ENCODE results near the gene ZFYVE21.

ZFYVE21 gene

GRCh38 chr14:103684471-103684870, 31.1 kb upstream of the ZFYVE21 start:
- Mint-ChIP-seq H3K9me3 (no peaks in the 10 kb centered on the region), H3K27me3 (ENCODE audit: low read depth, poor library complexity) (no peaks in the 10 kb centered on the region), H3K4me1 (no peaks in the 10 kb centered on the region), H3K4me3 (no peak overlapping the region), H3K36me3 (ENCODE audit: low read depth) (peaks cover 56% of the 10 kb centered on the region), H3K27ac (no peak overlapping the region)
- TF ChIP-seq, protein P1, sequence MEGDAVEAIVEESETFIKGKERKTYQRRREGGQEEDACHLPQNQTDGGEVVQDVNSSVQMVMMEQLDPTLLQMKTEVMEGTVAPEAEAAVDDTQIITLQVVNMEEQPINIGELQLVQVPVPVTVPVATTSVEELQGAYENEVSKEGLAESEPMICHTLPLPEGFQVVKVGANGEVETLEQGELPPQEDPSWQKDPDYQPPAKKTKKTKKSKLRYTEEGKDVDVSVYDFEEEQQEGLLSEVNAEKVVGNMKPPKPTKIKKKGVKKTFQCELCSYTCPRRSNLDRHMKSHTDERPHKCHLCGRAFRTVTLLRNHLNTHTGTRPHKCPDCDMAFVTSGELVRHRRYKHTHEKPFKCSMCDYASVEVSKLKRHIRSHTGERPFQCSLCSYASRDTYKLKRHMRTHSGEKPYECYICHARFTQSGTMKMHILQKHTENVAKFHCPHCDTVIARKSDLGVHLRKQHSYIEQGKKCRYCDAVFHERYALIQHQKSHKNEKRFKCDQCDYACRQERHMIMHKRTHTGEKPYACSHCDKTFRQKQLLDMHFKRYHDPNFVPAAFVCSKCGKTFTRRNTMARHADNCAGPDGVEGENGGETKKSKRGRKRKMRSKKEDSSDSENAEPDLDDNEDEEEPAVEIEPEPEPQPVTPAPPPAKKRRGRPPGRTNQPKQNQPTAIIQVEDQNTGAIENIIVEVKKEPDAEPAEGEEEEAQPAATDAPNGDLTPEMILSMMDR (IDR thresholded peaks at IDR 0.05), result no peak
- no peak for DNase-seq

GRCh38 chr14:103684871-103685270, 30.7 kb upstream of the ZFYVE21 start:
- DNase-seq, result no peak
- Mint-ChIP-seq H3K4me3 (no peak overlapping the region), H3K27me3 (ENCODE audit: low read depth, poor library complexity) (no peaks in the 10 kb centered on the region), H3K9me3 (no peaks in the 10 kb centered on the region), H3K4me1 (no peaks in the 10 kb centered on the region), H3K36me3 (ENCODE audit: low read depth) (peaks cover 55% of the 10 kb centered on the region), H3K27ac (no peak overlapping the region)
- TF ChIP-seq, protein P1 (IDR thresholded peaks at IDR 0.05), result no peak

GRCh38 chr14:103685276-103686211, 30.1 kb upstream of the ZFYVE21 start:
- H3K27ac Mint-ChIP-seq, result peak overlapping the region; percentile 64

DNA sequence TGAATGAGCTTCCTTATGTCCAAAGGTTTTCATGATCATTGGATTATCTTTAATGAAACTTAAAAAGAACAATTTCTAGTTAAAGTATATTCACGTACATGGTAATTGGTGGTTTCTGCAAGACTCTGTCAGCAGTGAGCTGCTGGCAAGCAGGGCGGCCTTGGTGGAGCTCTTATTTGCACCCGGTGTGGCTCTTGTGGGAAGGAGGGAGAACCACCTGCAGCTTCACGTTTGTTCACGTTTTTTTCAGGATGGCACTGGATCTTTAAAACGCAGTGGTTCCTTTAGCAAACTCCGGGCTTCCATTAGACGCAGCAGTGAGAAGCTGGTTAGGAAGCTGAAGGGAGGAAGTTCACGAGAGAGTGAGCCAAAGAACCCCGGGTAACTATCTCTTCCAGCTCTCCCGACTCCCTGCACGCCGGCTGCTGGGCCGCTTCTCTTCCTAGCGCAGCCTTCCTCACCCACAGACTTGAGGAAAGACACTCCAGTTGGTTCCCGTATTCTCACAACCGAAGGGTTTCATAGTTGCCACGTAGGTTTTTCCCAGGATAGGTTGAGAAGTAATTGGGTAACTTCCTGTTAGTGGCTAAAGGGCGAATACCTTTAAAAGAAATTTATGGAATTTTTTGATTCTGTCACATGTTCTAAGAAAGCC, 28.7 kb upstream of the ZFYVE21 start:
- no peaks in the 10 kb centered on the region for H3K27me3 Mint-ChIP-seq (ENCODE audit: low read depth, poor library complexity)
- no peak for DNase-seq
- no peaks in the 10 kb centered on the region for H3K4me1 Mint-ChIP-seq
- TF ChIP-seq, protein P1 (IDR thresholded peaks at IDR 0.05), result no peak
- peak overlapping the region; percentile 87 for H3K27ac Mint-ChIP-seq
- no peaks in the 10 kb centered on the region for H3K9me3 Mint-ChIP-seq
- H3K4me3 Mint-ChIP-seq, result no peak overlapping the region
- H3K36me3 Mint-ChIP-seq (ENCODE audit: low read depth), result peaks cover 42% of the 10 kb centered on the region

More at GRCh38 chr14:103685276-103686211, 30.1 kb upstream of the ZFYVE21 start:
- Mint-ChIP-seq H3K4me3 (no peak overlapping the region), H3K4me1 (no peaks in the 10 kb centered on the region), H3K9me3 (no peaks in the 10 kb centered on the region), H3K27me3 (ENCODE audit: low read depth, poor library complexity) (no peaks in the 10 kb centered on the region), H3K36me3 (ENCODE audit: low read depth) (peaks cover 49% of the 10 kb centered on the region)
- TF ChIP-seq, protein P1 (IDR thresholded peaks at IDR 0.05), result no peak
- DNase-seq, result no peak

DNA sequence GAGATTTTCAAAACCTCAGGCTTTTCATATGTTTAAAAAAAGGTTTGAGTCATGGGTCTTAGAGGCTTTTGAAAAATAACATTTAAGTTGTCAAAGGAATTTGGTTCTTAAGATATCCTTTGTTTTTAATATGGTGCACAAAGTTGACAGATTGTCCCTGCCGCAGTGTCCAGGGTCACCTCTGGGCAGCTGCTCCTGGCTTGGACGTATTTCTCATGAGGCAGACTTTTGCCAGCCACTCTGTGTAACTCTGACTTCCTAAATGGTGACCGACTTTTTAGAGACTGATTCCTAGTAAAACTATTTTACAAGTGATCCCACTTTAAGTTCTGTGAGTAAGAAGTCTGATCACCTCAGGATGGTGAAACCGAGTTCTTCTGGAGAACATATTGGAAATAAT, 27.9 kb upstream of the ZFYVE21 start:
- Mint-ChIP-seq H3K4me3 (no peak overlapping the region), H3K4me1 (no peaks in the 10 kb centered on the region), H3K27me3 (ENCODE audit: low read depth, poor library complexity) (no peaks in the 10 kb centered on the region), H3K9me3 (no peaks in the 10 kb centered on the region), H3K27ac (no peak overlapping the region), H3K36me3 (ENCODE audit: low read depth) (peaks cover 42% of the 10 kb centered on the region)
- DNase-seq, result no peak
- TF ChIP-seq, protein P1 (IDR thresholded peaks at IDR 0.05), result no peak
